K562 (cell line): ENCODE results near the gene THOP1. TPM values are rescaled to one million over a fixed set of nuclear protein-coding genes. Genes with fewer than 3 reads are reported as not detected.

Experiments used
- CHD1 ChIP-seq: fragments of 200-600 bp; sonication (generic); IDR thresholded peaks from one replicate; pipeline ENCODE4 v1.6.1; 2012; ENCODE audit warnings: mild to moderate bottlenecking, moderate library complexity, low read length, inconsistent platforms
- CREB1 ChIP-seq, 2 experiments: sonication (generic) in 1 of 2; formaldehyde crosslinking in 1 of 2; IDR thresholded peaks; 2 replicates each; pipeline versions ENCODE4 v1.6.1 to v1.8.0; 2012 to 2022; ENCODE audit warnings: inconsistent platforms in 1 of 2, mild to moderate bottlenecking in 1 of 2, missing genetic modification reagents in 1 of 2, moderate library complexity in 1 of 2
- CREB3 ChIP-seq: fragments of 450-650 bp; conservative IDR thresholded peaks from 2 replicates; pipeline ENCODE4 v1.6.1; 2016; ENCODE audit warnings: missing genetic modification characterization, low read depth, mild to moderate bottlenecking, missing compliant biosample characterization, moderate library complexity
- E2F8 ChIP-seq: fragments of 450-650 bp; IDR thresholded peaks from 2 replicates; pipeline ENCODE4 v1.7.1; 2018; ENCODE audit warnings: mild to moderate bottlenecking, low read depth; ENCODE audit not compliant: partially characterized antibody
- GABPA ChIP-seq: fragments of 200-800 bp; sonication (Bioruptor generic); conservative IDR thresholded peaks from 2 replicates; pipeline ENCODE4 v1.6.1; 2016; ENCODE audit warnings: low read depth, missing genetic modification characterization, missing compliant biosample characterization
- NFIC ChIP-seq: fragments of 450-650 bp; IDR thresholded peaks from 2 replicates; pipeline ENCODE4 v1.6.1; 2017; ENCODE audit warnings: mild to moderate bottlenecking, inconsistent platforms
- NFIX ChIP-seq: fragments of 250-450 bp; sonication (Bioruptor Pico); IDR thresholded peaks from 2 replicates; pipeline ENCODE4 v1.4.0; 2020; ENCODE audit warnings: low read depth, mild to moderate bottlenecking, moderate library complexity
- PHB2 ChIP-seq: fragments of 450-650 bp; IDR thresholded peaks from 2 replicates; pipeline ENCODE4 v1.6.1; 2017; ENCODE audit warnings: low read depth
- PYGO2 ChIP-seq: fragments of 450-650 bp; IDR thresholded peaks from 2 replicates; pipeline ENCODE4 v1.6.1; 2016; ENCODE audit warnings: mild to moderate bottlenecking, missing genetic modification characterization, moderate library complexity, missing compliant biosample characterization
- REST ChIP-seq, 2 experiments: fragments of 450-650 bp; formaldehyde crosslinking in 1 of 2; IDR thresholded peaks; 2 replicates each; pipeline versions ENCODE4 v1.4.0 to v1.6.1; 2014 to 2020; ENCODE audit warnings: mild to moderate bottlenecking in 2 of 2, borderline replicate concordance in 1 of 2, low read depth in 1 of 2
- TCFL5 ChIP-seq: fragments of 250-450 bp; sonication (Bioruptor Pico); conservative IDR thresholded peaks from 2 replicates; pipeline ENCODE4 v1.6.1; 2021; ENCODE audit warnings: mild to moderate bottlenecking, moderate library complexity, matching md5 sums
- TEAD1 ChIP-seq, 2 experiments: fragments of 450-650 bp in 1 of 2; sonication (generic) in 1 of 2; formaldehyde crosslinking; IDR thresholded peaks; 2 replicates each; pipeline versions ENCODE4 v1.4.0 to v1.8.0; 2020 to 2022; ENCODE audit warnings: mild to moderate bottlenecking in 2 of 2, missing genetic modification reagents in 1 of 2
- ZNF232 ChIP-seq: sonication (generic); formaldehyde crosslinking; IDR thresholded peaks from 2 replicates; pipeline ENCODE4 v1.8.0; 2022; ENCODE audit warnings: mild to moderate bottlenecking, missing genetic modification reagents
- polyA plus RNA-seq, 8 experiments: library from polyadenylated mRNA; depleted of rRNA in 4 of 8; stranded (reverse) in 5 of 8; unstranded in 3 of 8; fragments of >200 nt; fragmentation: Nextera tagmentation in 2 of 8; fragmentation: Illumina TruSeq in 1 of 8; extraction: Ambion mirVana in 2 of 8; extraction: Trizol in 1 of 8; gene quantifications; 2 replicates each; pipeline versions ENCODE4 v1.2.1 to v1.2.3, GENCODE V29; 2011 to 2014; ENCODE audit warnings: inconsistent platforms in 1 of 8, missing spikeins in 1 of 8
- total RNA-seq, 7 experiments: library from RNA; depleted of rRNA in 6 of 7; stranded (reverse); fragments of >200 nt in 6 of 7; fragmentation: Illumina TruSeq in 2 of 7; extraction: Trizol in 2 of 7; gene quantifications; 2 replicates each; pipeline versions ENCODE4 v1.2.1 to v1.2.3, GENCODE V29; 2011 to 2021; ENCODE audit warnings: low replicate concordance in 1 of 7

The THOP1 gene
- total and polyA plus RNA-seq, 9 of the 15 experiments (the other 6 are each of a cell fraction or from before 2014, with no cell fraction given) = 1.3 to 255 (median 96.1) TPM

GRCh38 chr19:2840794-2841791 lies 55.8 kb downstream of the THOP1 start, which contains the start of gene ZNF555 (continued):
- TF ChIP-seq REST (IDR thresholded peaks at IDR 0.05; ENCODE audit: borderline replicate concordance) = no peak
- no peak for TF ChIP-seq REST (CRISPR knock-in tag; IDR thresholded peaks at IDR 0.05; ENCODE audit: low read depth)
- no peak for TF ChIP-seq PYGO2 (tag)
- TF ChIP-seq PHB2 = no peak
- TF ChIP-seq TCFL5 (CRISPR knock-in tag) = no peak
- TF ChIP-seq NFIX (CRISPR knock-in tag) = no peak
- TF ChIP-seq E2F8 = peak; percentile 40
- 0 out of 2 replicates have a peak, but pooled peaks have one; percentile 30 for TF ChIP-seq ZNF232 (CRISPR knock-in tag)
- TF ChIP-seq NFIC = peak; percentile 82
- 0 out of 2 replicates have a peak, but pooled peaks have one; percentile 53 for TF ChIP-seq GABPA (tag)
- peak; percentile 41; the same call in 1 of the 2 replicates for TF ChIP-seq CREB1 (IDR thresholded peaks at IDR 0.05)
- peak; percentile 84 for TF ChIP-seq CREB1 (CRISPR knock-in tag; IDR thresholded peaks at IDR 0.05)
- 0 out of 2 replicates have a peak, but pooled peaks have one; percentile 42 for TF ChIP-seq CREB3
- peak; percentile 75 for TF ChIP-seq CHD1
- TF ChIP-seq TEAD1 (CRISPR knock-in tag; IDR thresholded peaks at IDR 0.05) = peak in 1 of 2 experiments; percentile 53; a peak in 1 of 4 replicates
